HEK293 (cell line): ENCODE data around the gene TM7SF2.

Source experiments
- CTCF ChIA-PET: fragments of 350-600 bp; formaldehyde crosslinking; extraction: SDS; loops from one replicate; lab custom pipeline; 2021; ENCODE audit warnings: antibody characterized with exemption; lab: Yijun Ruan, JAX
- POLR2A ChIA-PET: fragments of 300-600 bp; formaldehyde crosslinking; extraction: SDS; loops from one replicate; lab custom pipeline; 2020; ENCODE audit warnings: antibody characterized with exemption, inconsistent platforms; lab: Yijun Ruan, JAX
- H3K27ac ChIP-seq: fragments of 200-500 bp; sonication (Bioruptor generic); 2 replicates; pipeline ENCODE4 v1.5.1; 2014; ENCODE audit warnings: low read depth, low read length, control low read depth, inconsistent platforms; ENCODE audit errors: extremely low read depth
- H3K36me3 ChIP-seq, 2 experiments: fragments of 200-500 bp in 1 of 2; sonication (Bioruptor generic) in 1 of 2; 1 replicate in 1 of 2; 2 replicates in 1 of 2; pipeline ENCODE4 v1.5.1; 2014 to 2017; ENCODE audit warnings: inconsistent platforms in 2 of 2, low read length in 2 of 2; ENCODE audit not compliant: control insufficient read depth in 2 of 2, insufficient read depth in 1 of 2
- H3K4me1 ChIP-seq: fragments of 200-500 bp; sonication (Bioruptor generic); 2 replicates; pipeline ENCODE4 v1.5.1; 2014; ENCODE audit warnings: mild to moderate bottlenecking, low read length, inconsistent platforms; ENCODE audit not compliant: control insufficient read depth, insufficient read depth
- H3K4me3 ChIP-seq: 2 replicates; pipeline ENCODE4 v1.5.1; 2011; ENCODE audit warnings: low read depth, mild to moderate bottlenecking, control low read depth, low read length, moderate library complexity
- H3K9me3 ChIP-seq: fragments of 200-500 bp; sonication (Bioruptor generic); 2 replicates; pipeline ENCODE4 v1.5.1; 2014; ENCODE audit warnings: low read depth, low read length, inconsistent platforms; ENCODE audit not compliant: control insufficient read depth, insufficient read depth
- FEZF1 ChIP-seq: fragments of 450-650 bp; formaldehyde crosslinking; IDR thresholded peaks from 2 replicates; pipeline ENCODE4 v1.5.1; 2016; ENCODE audit warnings: missing biosample characterization, missing genetic modification characterization
- ZBTB8A ChIP-seq: fragments of 450-650 bp; formaldehyde crosslinking; IDR thresholded peaks from 2 replicates; pipeline ENCODE4 v1.5.1; 2016; ENCODE audit warnings: missing biosample characterization, missing genetic modification characterization
- ZNF146 ChIP-seq: fragments of 450-650 bp; formaldehyde crosslinking; IDR thresholded peaks from 2 replicates; pipeline ENCODE4 v1.5.1; 2016; ENCODE audit warnings: missing biosample characterization, missing genetic modification characterization
- ZNF211 ChIP-seq: fragments of 450-650 bp; formaldehyde crosslinking; IDR thresholded peaks from 2 replicates; pipeline ENCODE4 v1.5.1; 2016; ENCODE audit warnings: low read depth, missing biosample characterization, missing genetic modification characterization
- ZNF221 ChIP-seq: fragments of 450-650 bp; formaldehyde crosslinking; IDR thresholded peaks from 2 replicates; pipeline ENCODE4 v1.5.1; 2017; ENCODE audit warnings: missing biosample characterization, missing genetic modification characterization, borderline replicate concordance
- ZNF354C ChIP-seq: fragments of 450-650 bp; formaldehyde crosslinking; IDR thresholded peaks from 2 replicates; pipeline ENCODE4 v1.5.1; 2016; ENCODE audit warnings: missing biosample characterization, missing genetic modification characterization, low read depth, borderline replicate concordance
- ZNF530 ChIP-seq: fragments of 450-650 bp; formaldehyde crosslinking; IDR thresholded peaks from 2 replicates; pipeline ENCODE4 v1.5.1; 2016; ENCODE audit warnings: low read depth, missing biosample characterization, missing genetic modification characterization
- ZNF626 ChIP-seq: fragments of 450-650 bp; sonication (Bioruptor Pico); formaldehyde crosslinking; IDR thresholded peaks from 2 replicates; pipeline ENCODE4 v1.5.1; 2018; ENCODE audit warnings: missing biosample characterization, missing genetic modification characterization, inconsistent platforms
- ZNF660 ChIP-seq: fragments of 450-650 bp; IDR thresholded peaks from 2 replicates; pipeline ENCODE4 v1.5.1; 2018; ENCODE audit warnings: missing biosample characterization, mild to moderate bottlenecking, missing genetic modification characterization
- ZNF677 ChIP-seq: fragments of 450-650 bp; IDR thresholded peaks from 2 replicates; pipeline ENCODE4 v1.5.0; 2018; ENCODE audit warnings: missing biosample characterization, mild to moderate bottlenecking, missing genetic modification characterization, moderate library complexity
- TF ChIP-seq, protein P1 (sequence below): fragments of 450-650 bp; formaldehyde crosslinking; IDR thresholded peaks from 2 replicates; pipeline ENCODE4 v1.5.1; 2016; ENCODE audit warnings: missing biosample characterization, missing genetic modification characterization
- TF ChIP-seq, protein P2 (sequence below): sonication (generic); formaldehyde crosslinking; IDR thresholded peaks from 2 replicates; pipeline ENCODE4 v1.8.1; 2022; ENCODE audit warnings: mild to moderate bottlenecking, moderate library complexity, missing genetic modification reagents
- TF ChIP-seq, protein P3 (sequence below): fragments of 450-650 bp; formaldehyde crosslinking; IDR thresholded peaks from 2 replicates; pipeline ENCODE4 v1.5.1; 2016; ENCODE audit warnings: missing biosample characterization, missing genetic modification characterization
- TF ChIP-seq, protein P4 (sequence below): fragments of 450-650 bp; formaldehyde crosslinking; IDR thresholded peaks from 2 replicates; pipeline ENCODE4 v1.5.1; 2016; ENCODE audit warnings: missing biosample characterization, missing genetic modification characterization
- TF ChIP-seq, protein P5 (sequence below): fragments of 450-650 bp; formaldehyde crosslinking; IDR thresholded peaks from 2 replicates; pipeline ENCODE4 v1.5.1; 2016; ENCODE audit warnings: missing biosample characterization, missing genetic modification characterization
- TF ChIP-seq, protein P6 (sequence below): fragments of 450-650 bp; formaldehyde crosslinking; IDR thresholded peaks from 2 replicates; pipeline ENCODE4 v1.5.1; 2016; ENCODE audit warnings: missing biosample characterization, missing genetic modification characterization
- TF ChIP-seq, protein P7 (sequence below): fragments of 450-650 bp; formaldehyde crosslinking; IDR thresholded peaks from 2 replicates; pipeline ENCODE4 v1.5.1; 2016; ENCODE audit warnings: missing biosample characterization, missing genetic modification characterization, low read depth

Gene TM7SF2

DNA sequence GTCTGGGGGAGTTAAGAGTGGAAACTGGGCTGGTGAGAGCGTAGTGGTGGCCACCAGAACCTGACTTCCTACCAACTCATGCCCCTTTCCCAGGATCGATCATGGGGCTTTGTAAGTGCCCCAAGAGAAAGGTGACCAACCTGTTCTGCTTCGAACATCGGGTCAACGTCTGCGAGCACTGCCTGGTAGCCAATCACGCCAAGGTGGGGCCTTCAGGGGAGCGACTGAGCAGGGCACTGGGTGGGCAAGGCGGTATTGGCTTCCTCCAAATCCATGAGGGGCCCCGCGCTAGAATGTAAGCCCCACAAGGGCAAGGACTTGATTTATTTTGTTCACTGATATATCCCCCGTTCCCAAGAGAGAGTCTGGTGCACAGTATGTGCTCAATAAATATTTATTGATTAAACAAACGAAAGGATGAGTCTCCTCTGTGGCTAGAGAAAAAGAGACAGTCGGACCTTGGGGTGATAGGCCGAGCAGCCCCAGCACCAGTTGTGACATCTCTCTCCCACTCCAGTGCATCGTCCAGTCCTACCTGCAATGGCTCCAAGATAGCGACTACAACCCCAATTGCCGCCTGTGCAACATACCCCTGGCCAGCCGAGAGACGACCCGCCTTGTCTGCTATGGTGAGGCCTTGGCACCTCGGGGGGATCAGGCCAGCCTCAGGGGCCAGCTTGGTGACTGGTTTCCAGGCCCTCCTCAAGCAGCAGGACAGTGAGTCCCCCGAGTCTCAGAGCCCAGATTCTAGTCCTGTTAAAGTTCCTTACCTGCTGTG, 26.9 kb upstream of the TM7SF2 start (continued):
- TF ChIP-seq, protein P1, sequence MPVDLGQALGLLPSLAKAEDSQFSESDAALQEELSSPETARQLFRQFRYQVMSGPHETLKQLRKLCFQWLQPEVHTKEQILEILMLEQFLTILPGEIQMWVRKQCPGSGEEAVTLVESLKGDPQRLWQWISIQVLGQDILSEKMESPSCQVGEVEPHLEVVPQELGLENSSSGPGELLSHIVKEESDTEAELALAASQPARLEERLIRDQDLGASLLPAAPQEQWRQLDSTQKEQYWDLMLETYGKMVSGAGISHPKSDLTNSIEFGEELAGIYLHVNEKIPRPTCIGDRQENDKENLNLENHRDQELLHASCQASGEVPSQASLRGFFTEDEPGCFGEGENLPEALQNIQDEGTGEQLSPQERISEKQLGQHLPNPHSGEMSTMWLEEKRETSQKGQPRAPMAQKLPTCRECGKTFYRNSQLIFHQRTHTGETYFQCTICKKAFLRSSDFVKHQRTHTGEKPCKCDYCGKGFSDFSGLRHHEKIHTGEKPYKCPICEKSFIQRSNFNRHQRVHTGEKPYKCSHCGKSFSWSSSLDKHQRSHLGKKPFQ: no peak

DNA sequence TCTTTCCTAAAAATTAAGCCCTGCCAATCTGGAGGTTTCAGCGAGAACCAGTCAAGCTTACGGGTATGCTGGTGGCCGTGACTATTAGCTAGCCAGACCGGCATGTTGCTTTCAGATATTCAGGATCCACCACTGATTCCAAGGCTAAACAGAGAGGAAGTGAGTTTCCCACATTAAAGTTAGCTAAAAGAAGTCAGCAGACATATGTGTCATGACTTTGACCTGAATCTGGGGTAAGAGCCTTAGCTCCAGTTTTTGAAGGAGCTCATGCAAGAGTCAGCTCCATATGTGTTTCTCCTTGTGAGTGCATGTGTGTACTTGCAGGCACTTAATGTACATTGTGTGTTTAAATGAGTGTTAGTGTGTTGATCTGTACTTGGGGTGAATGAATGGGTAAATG, 26.2 kb upstream of the TM7SF2 start:
- H3K27ac ChIP-seq: no peak overlapping the region
- no peaks in the 10 kb centered on the region for H3K9me3 ChIP-seq
- ChIA-PET POLR2A (interaction anchor here (0.6 to 1.3 kb wide), 5 partner anchors 9 to 235 kb away, joined by 3 to 5 read pairs (median 5); partner anchors contain the start of genes FAU, MRPL49 and VPS51), CTCF (no interaction called here)
- peaks cover 3% of the 10 kb centered on the region; the same call in 1 of the 2 replicates for H3K4me1 ChIP-seq
- no peak overlapping the region for H3K4me3 ChIP-seq
- H3K36me3 ChIP-seq: peaks cover 3 to 74% of the 10 kb centered on the region in 2 experiments; a peak in 2 of 3 replicates
- no peak for TF ChIP-seq ZBTB8A (tag by site-specific recombination)
- TF ChIP-seq, protein P2, sequence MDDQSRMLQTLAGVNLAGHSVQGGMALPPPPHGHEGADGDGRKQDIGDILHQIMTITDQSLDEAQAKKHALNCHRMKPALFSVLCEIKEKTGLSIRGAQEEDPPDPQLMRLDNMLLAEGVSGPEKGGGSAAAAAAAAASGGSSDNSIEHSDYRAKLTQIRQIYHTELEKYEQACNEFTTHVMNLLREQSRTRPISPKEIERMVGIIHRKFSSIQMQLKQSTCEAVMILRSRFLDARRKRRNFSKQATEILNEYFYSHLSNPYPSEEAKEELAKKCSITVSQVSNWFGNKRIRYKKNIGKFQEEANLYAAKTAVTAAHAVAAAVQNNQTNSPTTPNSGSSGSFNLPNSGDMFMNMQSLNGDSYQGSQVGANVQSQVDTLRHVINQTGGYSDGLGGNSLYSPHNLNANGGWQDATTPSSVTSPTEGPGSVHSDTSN: no peak
- TF ChIP-seq, protein P3, sequence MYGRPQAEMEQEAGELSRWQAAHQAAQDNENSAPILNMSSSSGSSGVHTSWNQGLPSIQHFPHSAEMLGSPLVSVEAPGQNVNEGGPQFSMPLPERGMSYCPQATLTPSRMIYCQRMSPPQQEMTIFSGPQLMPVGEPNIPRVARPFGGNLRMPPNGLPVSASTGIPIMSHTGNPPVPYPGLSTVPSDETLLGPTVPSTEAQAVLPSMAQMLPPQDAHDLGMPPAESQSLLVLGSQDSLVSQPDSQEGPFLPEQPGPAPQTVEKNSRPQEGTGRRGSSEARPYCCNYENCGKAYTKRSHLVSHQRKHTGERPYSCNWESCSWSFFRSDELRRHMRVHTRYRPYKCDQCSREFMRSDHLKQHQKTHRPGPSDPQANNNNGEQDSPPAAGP (tag by site-specific recombination): no peak
- TF ChIP-seq, protein P4, sequence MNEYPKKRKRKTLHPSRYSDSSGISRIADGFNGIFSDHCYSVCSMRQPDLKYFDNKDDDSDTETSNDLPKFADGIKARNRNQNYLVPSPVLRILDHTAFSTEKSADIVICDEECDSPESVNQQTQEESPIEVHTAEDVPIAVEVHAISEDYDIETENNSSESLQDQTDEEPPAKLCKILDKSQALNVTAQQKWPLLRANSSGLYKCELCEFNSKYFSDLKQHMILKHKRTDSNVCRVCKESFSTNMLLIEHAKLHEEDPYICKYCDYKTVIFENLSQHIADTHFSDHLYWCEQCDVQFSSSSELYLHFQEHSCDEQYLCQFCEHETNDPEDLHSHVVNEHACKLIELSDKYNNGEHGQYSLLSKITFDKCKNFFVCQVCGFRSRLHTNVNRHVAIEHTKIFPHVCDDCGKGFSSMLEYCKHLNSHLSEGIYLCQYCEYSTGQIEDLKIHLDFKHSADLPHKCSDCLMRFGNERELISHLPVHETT: no peak
- TF ChIP-seq ZNF211 (tag by site-specific recombination): no peak
- TF ChIP-seq, protein P5, sequence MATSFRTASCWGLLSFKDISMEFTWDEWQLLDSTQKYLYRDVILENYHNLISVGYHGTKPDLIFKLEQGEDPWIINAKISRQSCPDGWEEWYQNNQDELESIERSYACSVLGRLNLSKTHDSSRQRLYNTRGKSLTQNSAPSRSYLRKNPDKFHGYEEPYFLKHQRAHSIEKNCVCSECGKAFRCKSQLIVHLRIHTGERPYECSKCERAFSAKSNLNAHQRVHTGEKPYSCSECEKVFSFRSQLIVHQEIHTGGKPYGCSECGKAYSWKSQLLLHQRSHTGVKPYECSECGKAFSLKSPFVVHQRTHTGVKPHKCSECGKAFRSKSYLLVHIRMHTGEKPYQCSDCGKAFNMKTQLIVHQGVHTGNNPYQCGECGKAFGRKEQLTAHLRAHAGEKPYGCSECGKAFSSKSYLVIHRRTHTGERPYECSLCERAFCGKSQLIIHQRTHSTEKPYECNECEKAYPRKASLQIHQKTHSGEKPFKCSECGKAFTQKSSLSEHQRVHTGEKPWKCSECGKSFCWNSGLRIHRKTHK (tag by site-specific recombination): no peak
- TF ChIP-seq ZNF677 (tag by site-specific recombination): no peak
- no peak for TF ChIP-seq ZNF146 (tag by site-specific recombination)
- TF ChIP-seq ZNF221 (tag by site-specific recombination): no peak
- TF ChIP-seq, protein P6, sequence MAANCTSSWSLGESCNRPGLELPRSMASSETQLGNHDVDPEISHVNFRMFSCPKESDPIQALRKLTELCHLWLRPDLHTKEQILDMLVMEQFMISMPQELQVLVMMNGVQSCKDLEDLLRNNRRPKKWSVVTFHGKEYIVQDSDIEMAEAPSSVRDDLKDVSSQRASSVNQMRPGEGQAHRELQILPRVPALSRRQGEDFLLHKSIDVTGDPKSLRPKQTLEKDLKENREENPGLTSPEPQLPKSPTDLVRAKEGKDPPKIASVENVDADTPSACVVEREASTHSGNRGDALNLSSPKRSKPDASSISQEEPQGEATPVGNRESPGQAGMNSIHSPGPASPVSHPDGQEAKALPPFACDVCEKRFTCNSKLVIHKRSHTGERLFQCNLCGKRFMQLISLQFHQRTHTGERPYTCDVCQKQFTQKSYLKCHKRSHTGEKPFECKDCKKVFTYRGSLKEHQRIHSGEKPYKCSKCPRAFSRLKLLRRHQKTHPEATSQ: no peak

DNA sequence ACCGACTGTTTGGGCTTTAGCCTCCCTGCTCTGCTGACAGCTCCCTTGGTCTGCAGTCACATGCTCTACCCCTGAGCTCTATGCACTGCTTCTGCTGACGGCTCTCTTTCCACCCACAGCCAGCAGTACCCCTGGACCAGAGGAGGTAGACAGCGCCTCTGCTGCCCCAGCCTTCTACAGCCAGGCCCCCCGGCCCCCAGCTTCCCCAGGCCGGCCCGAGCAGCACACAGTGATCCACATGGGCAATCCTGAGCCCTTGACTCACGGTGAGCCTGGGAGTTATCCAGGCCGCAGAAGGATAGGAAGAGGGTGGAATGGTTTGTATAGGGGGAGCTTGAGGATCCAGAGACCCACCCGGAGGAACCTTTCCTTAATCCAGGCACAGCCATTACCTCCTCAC, 24.9 kb upstream of the TM7SF2 start:
- H3K4me3 ChIP-seq: no peak overlapping the region
- peaks cover 0 to 60% of the 10 kb centered on the region in 2 experiments; a peak in 1 of 3 replicates for H3K36me3 ChIP-seq
- ChIA-PET POLR2A (interaction anchor here (0.9 kb wide), 1 partner anchor 14 kb away, joined by 4 read pairs; no protein-coding TSS in a partner anchor), CTCF (no interaction called here)
- H3K9me3 ChIP-seq: no peaks in the 10 kb centered on the region
- H3K4me1 ChIP-seq: peaks cover 3% of the 10 kb centered on the region; the same call in 1 of the 2 replicates
- no peak overlapping the region for H3K27ac ChIP-seq
- TF ChIP-seq ZNF660 (tag by site-specific recombination) (no peak), ZNF530 (no peak), FEZF1 (tag by site-specific recombination) (no peak), ZNF354C (tag by site-specific recombination) (no peak), ZNF626 (no peak)
- TF ChIP-seq, protein P6: no peak
- TF ChIP-seq, protein P7, sequence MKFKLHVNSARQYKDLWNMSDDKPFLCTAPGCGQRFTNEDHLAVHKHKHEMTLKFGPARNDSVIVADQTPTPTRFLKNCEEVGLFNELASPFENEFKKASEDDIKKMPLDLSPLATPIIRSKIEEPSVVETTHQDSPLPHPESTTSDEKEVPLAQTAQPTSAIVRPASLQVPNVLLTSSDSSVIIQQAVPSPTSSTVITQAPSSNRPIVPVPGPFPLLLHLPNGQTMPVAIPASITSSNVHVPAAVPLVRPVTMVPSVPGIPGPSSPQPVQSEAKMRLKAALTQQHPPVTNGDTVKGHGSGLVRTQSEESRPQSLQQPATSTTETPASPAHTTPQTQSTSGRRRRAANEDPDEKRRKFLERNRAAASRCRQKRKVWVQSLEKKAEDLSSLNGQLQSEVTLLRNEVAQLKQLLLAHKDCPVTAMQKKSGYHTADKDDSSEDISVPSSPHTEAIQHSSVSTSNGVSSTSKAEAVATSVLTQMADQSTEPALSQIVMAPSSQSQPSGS (tag by site-specific recombination): no peak
- TF ChIP-seq, protein P3 (tag by site-specific recombination): no peak
